Activated naive CD4-positive, alpha-beta T cell treated with anti-CD3 and anti-CD28 coated beads, Interleukin-2, amount 50 U/mL, for 72 hours (primary cell): Measurements from ENCODE around the gene TRIM72. TPM values are rescaled to one million over a fixed set of nuclear protein-coding genes. Genes with fewer than 3 reads are reported as not detected.
"Not testable (repeated sequence)": the region's sequence is repeated elsewhere in the genome, so short reads cannot be mapped to it uniquely, and the experiment has no call there.

Experiments
- ATAC-seq, 2 donors: fragments of 150-1000 bp; cut with Tn5 transposase; 2 replicates each; pipeline ENCODE4 v1.10.0; 2021; ENCODE audit warnings: mild to moderate bottlenecking in 2 of 2, moderate library complexity in 2 of 2
- DNase-seq, 2 donors: peaks; one replicate each; pipeline ENCODE4 v3.0.0; 2021 to 2022; ENCODE audit warnings: low spot score in 2 of 2
- H3K27ac Mint-ChIP-seq, 2 donors: one replicate each; pipeline ENCODE4 v1.8.0; 2022; ENCODE audit warnings: mild to moderate bottlenecking in 2 of 2, mixed read lengths in 2 of 2
- H3K36me3 Mint-ChIP-seq, 2 donors: one replicate each; pipeline ENCODE4 v1.8.0; 2022; ENCODE audit warnings: mixed read lengths in 2 of 2
- H3K9me3 Mint-ChIP-seq, 2 donors: one replicate each; pipeline ENCODE4 v1.8.0; 2022; ENCODE audit warnings: mixed read lengths in 2 of 2
- total RNA-seq, 2 donors: library from RNA; stranded (reverse); gene quantifications; one replicate each; pipeline ENCODE4 v1.2.3, GENCODE V29; 2022

The TRIM72 gene, protein sequence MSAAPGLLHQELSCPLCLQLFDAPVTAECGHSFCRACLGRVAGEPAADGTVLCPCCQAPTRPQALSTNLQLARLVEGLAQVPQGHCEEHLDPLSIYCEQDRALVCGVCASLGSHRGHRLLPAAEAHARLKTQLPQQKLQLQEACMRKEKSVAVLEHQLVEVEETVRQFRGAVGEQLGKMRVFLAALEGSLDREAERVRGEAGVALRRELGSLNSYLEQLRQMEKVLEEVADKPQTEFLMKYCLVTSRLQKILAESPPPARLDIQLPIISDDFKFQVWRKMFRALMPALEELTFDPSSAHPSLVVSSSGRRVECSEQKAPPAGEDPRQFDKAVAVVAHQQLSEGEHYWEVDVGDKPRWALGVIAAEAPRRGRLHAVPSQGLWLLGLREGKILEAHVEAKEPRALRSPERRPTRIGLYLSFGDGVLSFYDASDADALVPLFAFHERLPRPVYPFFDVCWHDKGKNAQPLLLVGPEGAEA
- total RNA-seq, result under 1 TPM; 0.06 to 0.09 TPM

DNA sequence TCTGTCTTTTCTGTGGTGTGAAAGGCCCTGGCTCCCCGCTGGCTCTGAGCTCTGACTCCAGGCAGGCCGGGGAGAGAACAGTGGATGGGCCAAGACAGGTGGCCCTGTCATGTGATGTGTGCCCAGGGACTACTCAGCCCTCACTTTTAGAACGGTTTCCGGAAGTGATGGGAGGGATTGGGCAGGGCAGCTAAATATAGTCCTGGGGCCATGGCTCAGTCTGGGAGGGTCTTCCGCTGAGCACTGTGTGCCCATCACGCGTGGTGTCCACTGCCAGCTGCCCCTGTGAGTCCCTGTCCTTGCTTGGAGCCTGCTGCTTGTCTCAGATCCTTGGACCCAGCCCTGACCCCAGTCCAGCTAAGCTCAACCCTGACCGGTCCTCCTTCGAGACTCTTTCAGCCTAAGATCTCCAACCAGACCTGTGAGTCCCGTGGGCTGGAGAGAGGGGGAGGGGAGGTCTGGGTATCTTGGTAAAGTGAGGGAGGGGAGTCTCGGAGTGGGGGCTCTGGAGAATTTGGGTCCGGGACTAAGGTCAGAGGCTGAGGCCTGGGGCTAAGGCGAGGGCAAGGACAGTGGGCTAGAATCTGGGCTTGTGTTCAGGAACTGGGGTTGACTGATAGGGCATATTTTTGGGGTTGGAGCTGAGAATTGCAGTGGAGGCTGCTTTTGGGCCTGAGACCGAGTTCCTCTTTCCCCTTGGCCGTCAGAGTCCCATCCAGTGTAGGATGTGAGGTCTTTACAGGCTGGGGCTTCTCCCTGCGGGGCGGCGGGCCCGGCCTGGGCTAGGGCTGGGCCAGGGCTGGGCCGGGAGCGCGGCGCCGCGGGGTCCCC is at the start of gene TRIM72:
Gene TRIM72 (plus strand): TSS at position 243 of the 831 bp plus-strand sequence. CDS start 620 bp downstream, outside the sequence.
- no peak for ATAC-seq
- no peaks in the 10 kb centered on the region for H3K9me3 Mint-ChIP-seq
- no peak for DNase-seq
- no peaks in the 10 kb centered on the region for H3K36me3 Mint-ChIP-seq
- H3K27ac Mint-ChIP-seq, result no peak within 1 kb of the TSS

GRCh38 chr16:31167315-31167714 is 46.6 kb upstream of the TRIM72 start:
- no peaks in the 10 kb centered on the region for H3K9me3 Mint-ChIP-seq
- no peak for ATAC-seq
- DNase-seq, result no peak
- peak overlapping the region in 1 of 2 donors; percentile 60 for H3K27ac Mint-ChIP-seq
- no peaks in the 10 kb centered on the region for H3K36me3 Mint-ChIP-seq

DNA sequence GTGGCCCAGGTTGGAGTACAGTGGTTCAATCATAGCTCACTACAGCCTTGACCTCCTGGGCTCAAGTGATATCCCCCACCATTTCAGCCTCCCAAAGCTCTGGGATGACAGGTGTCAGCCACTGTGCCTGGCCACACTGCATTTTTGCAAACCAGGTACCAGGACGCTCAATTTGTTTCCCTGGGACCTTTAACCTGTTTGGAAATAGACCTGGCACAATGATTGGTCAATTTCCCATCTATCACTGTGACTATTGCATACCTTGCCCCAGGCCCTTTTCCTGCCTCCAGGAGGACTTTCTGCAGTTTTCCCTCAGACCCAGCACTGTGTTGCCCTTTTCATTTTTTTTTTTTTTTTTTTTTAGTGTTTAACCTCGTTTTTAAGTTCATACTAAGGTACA is 45.1 kb upstream of the TRIM72 start:
- ATAC-seq (no peak), DNase-seq (no peak)
- no peaks in the 10 kb centered on the region for H3K9me3 Mint-ChIP-seq
- no peaks in the 10 kb centered on the region for H3K36me3 Mint-ChIP-seq
- no peak overlapping the region for H3K27ac Mint-ChIP-seq

DNA sequence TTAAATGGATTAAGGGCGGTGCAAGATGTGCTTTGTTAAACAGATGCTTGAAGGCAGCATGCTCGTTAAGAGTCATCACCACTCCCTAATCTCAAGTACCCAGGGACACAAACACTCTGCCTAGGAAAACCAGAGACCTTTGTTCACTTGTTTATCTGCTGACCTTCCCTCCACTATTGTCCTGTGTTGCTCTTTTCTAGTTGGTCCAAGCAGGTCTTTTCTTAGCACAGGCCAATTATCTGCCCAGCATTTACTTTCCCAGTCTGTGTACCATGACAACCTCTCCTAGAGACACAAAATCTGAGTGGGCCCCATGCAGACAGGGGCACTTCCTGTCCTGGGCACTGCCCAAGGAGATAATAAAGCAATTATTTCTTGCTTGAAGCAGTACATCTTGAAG is 43.9 kb upstream of the TRIM72 start:
- DNase-seq, H3K9me3 Mint-ChIP-seq, H3K27ac Mint-ChIP-seq: not testable (repeated sequence)

DNA sequence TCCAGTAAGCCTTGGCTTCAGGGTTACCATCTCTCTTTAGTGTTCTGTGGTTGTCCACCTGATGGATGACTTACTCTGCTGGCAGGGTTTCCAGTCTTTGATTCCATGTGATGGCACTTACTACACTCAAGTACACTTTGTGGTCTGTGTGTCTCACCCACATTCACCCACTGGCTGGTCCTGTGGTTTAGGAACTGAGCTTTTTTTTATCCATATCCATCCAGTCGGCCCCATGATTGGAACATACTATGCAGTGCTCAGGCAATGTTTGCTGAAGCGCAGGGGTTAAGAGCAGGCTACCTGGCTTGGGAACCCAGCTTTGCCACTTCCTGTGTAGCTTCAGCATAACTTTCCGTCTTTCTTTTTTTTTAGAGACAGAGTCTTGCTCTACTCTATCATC is 36.8 kb upstream of the TRIM72 start:
- Mint-ChIP-seq H3K9me3 (no peaks in the 10 kb centered on the region), H3K36me3 (peaks cover 18 to 22% of the 10 kb centered on the region in 2 donors), H3K27ac (peak overlapping the region in 1 of 2 donors; percentile 41)
- peak; percentile 2 to 59 for ATAC-seq
- DNase-seq, result peak in 1 of 2 donors; percentile 83

More for the DNA sequence above, 43.9 kb upstream of the TRIM72 start:
- not testable (repeated sequence) for ATAC-seq, H3K36me3 Mint-ChIP-seq

DNA sequence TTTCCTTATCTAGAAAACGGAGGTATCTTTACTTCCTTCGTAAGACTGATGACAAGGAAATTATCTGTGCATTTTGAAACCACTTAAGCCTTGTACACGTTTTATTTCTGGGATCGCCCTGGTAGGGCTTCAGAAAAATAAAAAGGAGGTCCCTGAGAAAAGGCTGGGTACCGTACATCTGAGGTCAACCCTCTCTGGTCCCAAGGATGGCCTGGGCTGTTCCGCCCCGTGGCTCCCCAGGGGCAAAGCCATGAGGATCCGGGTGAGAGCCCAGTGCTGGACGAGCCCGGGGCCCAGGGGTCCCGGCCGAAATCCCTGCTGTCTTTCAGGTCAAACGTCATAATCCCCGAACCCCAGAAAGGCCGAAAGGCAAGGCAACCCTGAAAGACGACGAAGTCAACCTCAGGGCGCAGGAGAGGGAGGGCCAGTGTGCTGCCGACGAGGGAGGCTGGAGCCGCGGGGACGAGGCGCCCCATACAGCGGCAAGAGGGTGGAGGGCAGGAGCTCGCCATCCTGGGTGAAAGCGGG is 34.6 kb upstream of the TRIM72 start:
- no peaks in the 10 kb centered on the region for H3K9me3 Mint-ChIP-seq
- H3K27ac Mint-ChIP-seq, result peak overlapping the region; percentile 98 to 100
- DNase-seq, result no peak
- ATAC-seq, result peak in 1 of 2 donors; percentile 1
- H3K36me3 Mint-ChIP-seq, result peaks cover 38 to 43% of the 10 kb centered on the region in 2 donors

- Mint-ChIP-seq H3K27ac (peak within 1 kb of the TSS; percentile 98 to 100), H3K36me3 (peaks cover 43 to 49% of the 10 kb centered on the region in 2 donors), H3K9me3 (no peaks in the 10 kb centered on the region)
- DNase-seq (peak; percentile 93 to 94), ATAC-seq (peak; percentile 56 to 71)
Observed at GRCh38 chr16:31179747-31180459, 34.0 kb upstream of the TRIM72 start, which contains the start of gene FUS. TSS of gene FUS (plus strand) at chr16:31180139. CDS start at chr16:31180215, 76 bp downstream.

- DNase-seq (peak in 1 of 2 donors; percentile 83), ATAC-seq (peak in 1 of 2 donors; percentile 7)
- Mint-ChIP-seq H3K9me3 (no peaks in the 10 kb centered on the region), H3K36me3 (peaks cover 57 to 63% of the 10 kb centered on the region in 2 donors), H3K27ac (peak overlapping the region; percentile 98 to 100)
Observed at GRCh38 chr16:31181102-31181830, 32.7 kb upstream of the TRIM72 start.

- no peak for DNase-seq
- no peaks in the 10 kb centered on the region for H3K9me3 Mint-ChIP-seq
- ATAC-seq, result no peak
Observed at GRCh38 chr16:31182391-31182790, 31.5 kb upstream of the TRIM72 start.

GRCh38 chr16:31183432-31184428 is 30.2 kb upstream of the TRIM72 start:
- DNase-seq, result no peak
- Mint-ChIP-seq H3K9me3 (no peaks in the 10 kb centered on the region), H3K36me3 (peaks cover 80 to 84% of the 10 kb centered on the region in 2 donors), H3K27ac (peak overlapping the region; percentile 98 to 100)
- no peak for ATAC-seq

More at GRCh38 chr16:31182391-31182790, 31.5 kb upstream of the TRIM72 start:
- Mint-ChIP-seq H3K36me3 (peaks cover 68 to 74% of the 10 kb centered on the region in 2 donors), H3K27ac (peak overlapping the region; percentile 98 to 100)

DNA sequence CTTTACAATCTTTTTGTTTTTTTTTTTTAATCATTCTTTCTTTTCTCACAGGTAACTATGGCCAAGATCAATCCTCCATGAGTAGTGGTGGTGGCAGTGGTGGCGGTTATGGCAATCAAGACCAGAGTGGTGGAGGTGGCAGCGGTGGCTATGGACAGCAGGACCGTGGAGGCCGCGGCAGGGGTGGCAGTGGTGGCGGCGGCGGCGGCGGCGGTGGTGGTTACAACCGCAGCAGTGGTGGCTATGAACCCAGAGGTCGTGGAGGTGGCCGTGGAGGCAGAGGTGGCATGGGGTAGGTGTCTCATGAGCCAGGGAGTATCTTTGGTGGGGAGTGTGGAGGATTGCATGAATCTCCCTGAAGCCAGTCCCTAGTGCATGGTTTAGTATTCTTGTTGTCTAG is 29.0 kb upstream of the TRIM72 start:
- Mint-ChIP-seq H3K27ac (peak overlapping the region; percentile 98 to 100), H3K9me3 (no peaks in the 10 kb centered on the region), H3K36me3 (peaks cover 91 to 92% of the 10 kb centered on the region in 2 donors)
- ATAC-seq (no peak), DNase-seq (no peak)

- no peak for DNase-seq
- ATAC-seq, result no peak
- Mint-ChIP-seq H3K27ac (peak overlapping the region; percentile 98 to 100), H3K9me3 (no peaks in the 10 kb centered on the region), H3K36me3 (peaks cover 96 to 97% of the 10 kb centered on the region in 2 donors)
Observed at GRCh38 chr16:31185339-31185738, 28.6 kb upstream of the TRIM72 start.

DNA sequence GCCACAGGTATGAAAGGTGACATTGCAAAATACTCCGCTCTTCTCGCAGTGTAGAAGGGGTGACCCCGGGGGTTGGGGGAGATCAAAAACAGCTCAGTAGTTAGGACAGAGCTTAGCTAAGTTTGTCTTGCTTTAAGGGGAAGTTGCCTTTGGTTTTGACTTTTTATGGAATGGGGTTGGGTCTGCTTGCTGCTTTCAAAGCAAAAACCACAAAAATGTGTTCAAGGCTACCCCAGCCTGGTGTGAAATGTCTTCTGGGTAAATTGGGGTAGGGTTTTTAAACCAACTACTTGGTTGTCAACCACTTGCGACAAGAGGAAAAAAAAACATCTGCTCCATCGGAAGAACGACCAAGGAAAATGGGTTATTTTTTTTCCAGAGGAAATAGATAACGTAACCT is 27.7 kb upstream of the TRIM72 start:
- DNase-seq, result no peak
- Mint-ChIP-seq H3K9me3 (no peaks in the 10 kb centered on the region), H3K27ac (peak overlapping the region; percentile 96 to 98), H3K36me3 (peaks cover 95 to 100% of the 10 kb centered on the region in 2 donors)
- no peak for ATAC-seq
